Measurements from ENCODE around the gene NR2C2AP. TPM values are rescaled to one million over a fixed set of nuclear protein-coding genes. Genes with fewer than 3 reads are reported as not detected.
A peak's percentile ranks its signal among the peaks of the same experiment; 100 is the strongest.

The NR2C2AP gene
- total RNA-seq, 1 donor, result 17.8 TPM

GRCh38 chr19:19209372-19209771, 6.2 kb upstream of the NR2C2AP start:
- TF ChIP-seq CTCF (IDR thresholded peaks at IDR 0.05; ENCODE audit: insufficient read depth, low read length), result no peak
- no peak overlapping the region for H3K4me3 ChIP-seq (ENCODE audit: low read depth, low read length)
- no peak for DNase-seq (ENCODE audit: low read depth)

GRCh38 chr19:19207637-19208572, 4.7 kb upstream of the NR2C2AP start:
- no peak for TF ChIP-seq CTCF (IDR thresholded peaks at IDR 0.05; ENCODE audit: insufficient read depth, low read length)

GRCh38 chr19:19206938-19207337, 3.7 kb upstream of the NR2C2AP start:
- no peak overlapping the region for H3K4me3 ChIP-seq (ENCODE audit: low read depth, low read length)
- TF ChIP-seq CTCF (IDR thresholded peaks at IDR 0.05; ENCODE audit: insufficient read depth, low read length), result no peak
- no peak for DNase-seq (ENCODE audit: low read depth)

More at GRCh38 chr19:19207637-19208572, 4.7 kb upstream of the NR2C2AP start:
- DNase-seq (ENCODE audit: low read depth), result no peak
- H3K4me3 ChIP-seq (ENCODE audit: low read depth, low read length), result no peak overlapping the region

GRCh38 chr19:19205416-19206410, 2.5 kb upstream of the NR2C2AP start:
- no peak for TF ChIP-seq CTCF (IDR thresholded peaks at IDR 0.05; ENCODE audit: insufficient read depth, low read length)
- no peak for DNase-seq (ENCODE audit: low read depth)
- H3K4me3 ChIP-seq (ENCODE audit: low read depth, low read length), result no peak overlapping the region

- no peak for DNase-seq (ENCODE audit: low read depth)
- TF ChIP-seq CTCF (IDR thresholded peaks at IDR 0.05; ENCODE audit: insufficient read depth, low read length), result no peak
- H3K4me3 ChIP-seq (ENCODE audit: low read depth, low read length), result no peak overlapping the region
These were observed 967 bp upstream of the NR2C2AP start for GRCh38 chr19:19204181-19204580.

GRCh38 chr19:19202707-19203011, 555 bp downstream of the NR2C2AP start:
- H3K4me3 ChIP-seq (ENCODE audit: low read depth, low read length), result peak overlapping the region; percentile 82
- no peak for TF ChIP-seq CTCF (IDR thresholded peaks at IDR 0.05; ENCODE audit: insufficient read depth, low read length)
- DNase-seq (ENCODE audit: low read depth), result no peak

Data from fibroblast of the aortic adventitia (primary cell).